Gastroesophageal sphincter (tissue), 4 donors: ENCODE measurements around the gene XKR7. TPM values are rescaled to one million over a fixed set of nuclear protein-coding genes. Genes with fewer than 3 reads are reported as not detected.
"Not testable (repeated sequence)": the region's sequence is repeated elsewhere in the genome, so short reads cannot be mapped to it uniquely, and the experiment has no call there.

Experiments
- ATAC-seq: fragments of 150-250 bp; one replicate; pipeline ENCODE4 v1.9.1; 2016; ENCODE audit warnings: mild to moderate bottlenecking, moderate library complexity
- H3K27ac ChIP-seq, 4 donors: fragments of 200-600 bp; sonication (generic) in 3 of 4; 1 replicate in 3 of 4; 2 replicates in 1 of 4; pipeline ENCODE4 v1.5.1; 2016 to 2019
- H3K27me3 ChIP-seq: fragments of 200-600 bp; sonication (generic); one replicate; pipeline ENCODE4 v1.5.1; 2019
- H3K36me3 ChIP-seq, 2 donors: fragments of 200-600 bp; sonication (generic); one replicate each; pipeline ENCODE4 v1.5.1; 2019; ENCODE audit warnings: control low read depth in 1 of 2
- H3K4me1 ChIP-seq, 3 donors: fragments of 200-600 bp; sonication (generic); 1 replicate in 2 of 3; 2 replicates in 1 of 3; pipeline ENCODE4 v1.5.1; 2016 to 2019; ENCODE audit warnings: control low read depth in 2 of 3
- H3K4me3 ChIP-seq, 2 donors: fragments of 200-600 bp; sonication (generic); one replicate each; pipeline ENCODE4 v1.5.1; 2019; ENCODE audit warnings: mild to moderate bottlenecking in 1 of 2, moderate library complexity in 1 of 2
- H3K9me3 ChIP-seq, 3 donors: fragments of 200-600 bp; sonication (generic); one replicate each; pipeline ENCODE4 v1.5.1; 2017 to 2019; ENCODE audit warnings: control low read depth in 2 of 3
- CTCF ChIP-seq, 4 experiments: fragments of 200-600 bp in 2 of 4; fragments of 450-650 bp in 2 of 4; sonication (generic) in 1 of 4; IDR thresholded peaks; one replicate each; pipeline ENCODE4 v1.5.1; 2017 to 2019; ENCODE audit warnings: antibody characterized with exemption in 4 of 4, mild to moderate bottlenecking in 2 of 4, moderate library complexity in 2 of 4
- EP300 ChIP-seq: sonication (generic); formaldehyde crosslinking; IDR thresholded peaks from one replicate; pipeline ENCODE4 v1.6.1; 2017; ENCODE audit warnings: antibody characterized with exemption, mild to moderate bottlenecking
- POLR2A ChIP-seq, 2 donors: fragments of 450-650 bp; IDR thresholded peaks; one replicate each; pipeline ENCODE4 v1.6.1; 2017; ENCODE audit warnings: antibody characterized with exemption in 2 of 2, mild to moderate bottlenecking in 2 of 2, moderate library complexity in 1 of 2
- POLR2AphosphoS5 ChIP-seq: sonication (generic); formaldehyde crosslinking; IDR thresholded peaks from one replicate; pipeline ENCODE4 v1.6.1; 2017; ENCODE audit warnings: antibody characterized with exemption
- WGBS, 2 donors: methylation state at CpG; one replicate each; pipeline ENCODE4 v1.1.5; 2018; ENCODE audit warnings: low coverage in 1 of 2; 5-methylcytosine and 5-hydroxymethylcytosine counted together
- total RNA-seq, 4 donors: library from RNA; depleted of rRNA; stranded (reverse); fragments of >200 nt; gene quantifications; one replicate each; pipeline ENCODE4 v1.1.0, GENCODE V29; 2016

Gene XKR7
- total RNA-seq, 4 donors from 2014 or later, result 0.04 to 0.07 TPM; not detected in 2

GRCh38 chr20:32028647-32029372 is 60.9 kb downstream of the XKR7 start:
- WGBS, 2 donors, result 40 to 55% methylated on average over 10 to 12 of the region's 12 CpGs
- Histone ChIP-seq H3K4me3 (no peak overlapping the region), H3K27me3 (peaks cover 59% of the 10 kb centered on the region), H3K36me3 (no peaks in the 10 kb centered on the region), H3K9me3 (no peaks in the 10 kb centered on the region), H3K27ac (no peak overlapping the region), H3K4me1 (peaks cover 0 to 12% (median 5%) of the 10 kb centered on the region in 3 donors)
- TF ChIP-seq POLR2A (IDR thresholded peaks at IDR 0.05) (no peak), EP300 (no peak), POLR2AphosphoS5 (no peak), CTCF (IDR thresholded peaks at IDR 0.05) (no peak)
- no peak for ATAC-seq

GRCh38 chr20:32029561-32029960 is 61.6 kb downstream of the XKR7 start:
- Histone ChIP-seq H3K36me3 (no peaks in the 10 kb centered on the region), H3K27ac (no peak overlapping the region), H3K4me1 (peaks cover 0 to 12% (median 5%) of the 10 kb centered on the region in 3 donors), H3K9me3 (no peaks in the 10 kb centered on the region), H3K4me3 (no peak overlapping the region), H3K27me3 (peaks cover 59% of the 10 kb centered on the region)
- ATAC-seq, result no peak
- WGBS, 2 donors, result no CpG with 5 or more reads among the region's 11 CpGs
- TF ChIP-seq POLR2A (IDR thresholded peaks at IDR 0.05) (no peak), POLR2AphosphoS5 (no peak), EP300 (no peak), CTCF (IDR thresholded peaks at IDR 0.05) (no peak)

- Histone ChIP-seq H3K4me1 (peaks cover 0 to 12% (median 5%) of the 10 kb centered on the region in 3 donors), H3K27ac (no peak overlapping the region), H3K27me3 (peaks cover 62% of the 10 kb centered on the region), H3K9me3 (no peaks in the 10 kb centered on the region), H3K4me3 (peak overlapping the region in 1 of 2 donors; percentile 38), H3K36me3 (no peaks in the 10 kb centered on the region)
- 7 to 23% methylated on average over 3 to 10 of the region's 59 CpGs for WGBS, 2 donors
- TF ChIP-seq EP300, result no peak
- no peak for TF ChIP-seq POLR2A (IDR thresholded peaks at IDR 0.05)
- TF ChIP-seq POLR2AphosphoS5, result no peak
- peak; percentile 74 to 84 (median 78) for TF ChIP-seq CTCF (IDR thresholded peaks at IDR 0.05)
- ATAC-seq, result peak; percentile 86
Observed at GRCh38 chr20:32031007-32031958, 63.3 kb downstream of the XKR7 start.

- TF ChIP-seq POLR2AphosphoS5, result no peak
- no peak for TF ChIP-seq EP300
- TF ChIP-seq POLR2A (IDR thresholded peaks at IDR 0.05), result no peak
- no peak for TF ChIP-seq CTCF (IDR thresholded peaks at IDR 0.05)
- H3K36me3 ChIP-seq, result no peaks in the 10 kb centered on the region
- 44 to 69% methylated on average over 2 of the region's 2 CpGs for WGBS, 2 donors
- H3K9me3 ChIP-seq, result peaks cover 0 to 4% (median 0%) of the 10 kb centered on the region in 3 donors
- peaks cover 0 to 12% (median 5%) of the 10 kb centered on the region in 3 donors for H3K4me1 ChIP-seq
- no peak overlapping the region for H3K4me3 ChIP-seq
- peaks cover 81% of the 10 kb centered on the region for H3K27me3 ChIP-seq
- no peak for ATAC-seq
- H3K27ac ChIP-seq, result no peak overlapping the region
Observed at GRCh38 chr20:32033316-32033715, 65.4 kb downstream of the XKR7 start.

GRCh38 chr20:32033721-32034120 is 65.8 kb downstream of the XKR7 start:
- peaks cover 0 to 12% (median 5%) of the 10 kb centered on the region in 3 donors for H3K4me1 ChIP-seq
- 67 to 81% methylated on average over 1 to 3 of the region's 3 CpGs for WGBS, 2 donors
- ATAC-seq, H3K9me3 ChIP-seq, H3K27ac ChIP-seq, H3K4me3 ChIP-seq, H3K36me3 ChIP-seq: not testable (repeated sequence)
- peaks cover 85% of the 10 kb centered on the region for H3K27me3 ChIP-seq
